Measurements from ENCODE around the gene TPTE2.
A peak's percentile ranks its signal among the peaks of the same experiment; 100 is the strongest.
"Not testable (repeated sequence)": the region's sequence is repeated elsewhere in the genome, so short reads cannot be mapped to it uniquely, and the experiment has no call there.

Gene TPTE2

DNA sequence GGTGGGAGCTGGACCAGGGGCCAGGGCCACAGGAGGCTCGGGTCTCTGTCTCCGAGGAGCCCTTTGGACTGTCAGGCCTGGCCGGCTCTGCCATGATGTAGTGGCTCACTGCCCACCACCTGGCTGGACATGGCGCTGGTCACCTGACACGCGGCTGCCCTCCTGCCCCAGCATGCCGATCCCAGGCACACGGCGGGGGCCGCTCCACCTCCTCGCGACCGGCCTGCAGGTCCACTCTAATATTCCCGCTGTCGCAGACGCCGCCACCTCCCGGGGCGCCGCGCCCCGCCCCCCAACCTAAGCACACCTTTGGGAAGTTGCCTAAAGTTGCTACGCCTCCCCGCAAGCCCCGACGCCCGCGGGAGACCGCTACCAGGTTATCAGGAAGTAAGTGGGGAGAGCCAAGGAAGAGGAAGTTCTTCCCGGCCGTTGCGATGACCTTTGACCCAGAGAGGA, at the start of gene TPTE2:
Gene TPTE2, minus strand, starts transcription at position 406 of the 456 bp plus-strand sequence. CDS start 58,298 bp downstream, outside the sequence.
- not testable (repeated sequence) for H3K36me3 ChIP-seq (ENCODE audit: control insufficient read depth, insufficient read depth, low read length, severe bottlenecking); H3K4me1 ChIP-seq (ENCODE audit: control insufficient read depth, insufficient read depth, low read length); H3K9me3 ChIP-seq (ENCODE audit: control insufficient read depth, low read length); H3K9ac ChIP-seq (ENCODE audit: low read length); H3K27me3 ChIP-seq (replicated peaks; ENCODE audit: control insufficient read depth, insufficient read depth, low read length); H3K4me3 ChIP-seq (ENCODE audit: low read length); DNase-seq (ENCODE audit: low read depth)

DNA sequence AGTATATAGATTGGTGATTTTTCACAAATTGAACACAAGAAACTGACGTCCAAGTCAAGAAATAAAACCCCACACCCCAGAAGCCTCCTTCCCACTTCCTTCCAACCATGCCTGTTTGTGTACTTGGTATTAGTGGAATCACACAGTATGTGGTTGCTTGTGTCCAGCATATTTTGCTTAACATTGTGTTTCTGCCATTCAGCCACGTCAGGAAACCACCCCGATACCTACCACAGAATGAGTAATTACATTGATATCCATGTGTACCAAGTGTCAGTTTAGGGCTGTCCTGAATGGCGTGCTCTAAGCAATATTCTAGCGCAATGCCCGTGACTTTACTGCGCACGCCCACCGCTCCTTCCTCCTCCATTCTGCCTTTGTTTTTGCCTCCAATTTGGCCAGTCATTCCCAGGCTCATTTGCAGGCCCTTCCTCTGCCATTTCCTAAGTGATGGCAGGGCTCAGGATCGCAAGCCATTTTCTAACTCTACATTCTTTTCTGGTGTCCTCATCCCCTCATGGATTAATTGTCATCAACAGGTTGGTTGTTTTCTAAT, 46.3 kb upstream of the TPTE2 start:
- DNase-seq (ENCODE audit: low read depth), result no peak

DNA sequence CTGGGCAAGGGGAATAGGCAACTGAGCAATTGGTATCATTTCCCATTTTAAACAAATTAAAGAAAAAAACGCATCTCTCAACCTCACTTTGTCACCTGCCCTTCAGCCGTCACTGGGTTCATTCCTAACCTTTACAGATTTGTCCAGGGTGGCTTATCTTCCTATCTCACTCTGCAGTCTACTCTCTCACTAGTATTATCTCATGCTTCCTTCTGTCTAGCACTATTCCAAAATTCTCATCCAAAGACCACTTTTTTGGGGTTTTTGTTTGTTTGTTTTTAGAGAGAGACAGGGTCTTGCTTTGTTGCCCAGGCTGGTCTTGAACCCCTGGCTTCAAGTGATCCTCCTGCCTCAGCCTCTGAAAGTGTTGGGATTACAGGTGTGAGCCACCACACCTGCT, 45.4 kb upstream of the TPTE2 start:
- no peak for DNase-seq (ENCODE audit: low read depth)
- no peak overlapping the region for H3K4me3 ChIP-seq (ENCODE audit: low read length)
- H3K4me1 ChIP-seq (ENCODE audit: control insufficient read depth, insufficient read depth, low read length), result peaks cover 2% of the 10 kb centered on the region

More for the DNA sequence above, 46.3 kb upstream of the TPTE2 start:
- Histone ChIP-seq H3K36me3 (ENCODE audit: control insufficient read depth, insufficient read depth, low read length, severe bottlenecking) (no peaks in the 10 kb centered on the region), H3K4me3 (ENCODE audit: low read length) (no peak overlapping the region), H3K9ac (ENCODE audit: low read length) (no peak overlapping the region), H3K4me1 (ENCODE audit: control insufficient read depth, insufficient read depth, low read length) (peaks cover under 1% of the 10 kb centered on the region), H3K27me3 (replicated peaks; ENCODE audit: control insufficient read depth, insufficient read depth, low read length) (no peaks in the 10 kb centered on the region), H3K9me3 (ENCODE audit: control insufficient read depth, low read length) (no peaks in the 10 kb centered on the region)

DNA sequence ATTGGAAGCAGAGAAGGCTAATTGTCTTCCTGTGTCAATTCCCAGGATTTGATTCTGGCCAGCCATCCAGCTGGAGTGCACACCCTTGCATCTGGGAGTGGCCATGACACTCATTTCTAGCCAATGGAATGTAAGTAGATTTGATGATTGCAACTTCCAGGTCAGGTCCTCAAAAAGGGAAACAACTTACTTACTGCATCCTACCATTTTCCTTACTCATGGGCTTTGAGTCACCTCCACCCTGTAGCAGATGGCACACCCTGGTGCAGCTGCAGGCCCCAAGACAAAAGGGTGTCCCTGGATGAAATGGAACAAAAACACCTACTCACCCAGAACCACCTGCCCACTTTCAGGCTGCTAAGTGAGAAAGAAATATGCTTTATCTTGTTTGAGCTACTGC, 44.8 kb upstream of the TPTE2 start:
- no peaks in the 10 kb centered on the region for H3K9me3 ChIP-seq (ENCODE audit: control insufficient read depth, low read length)
- peaks cover 2% of the 10 kb centered on the region for H3K4me1 ChIP-seq (ENCODE audit: control insufficient read depth, insufficient read depth, low read length)
- H3K9ac ChIP-seq (ENCODE audit: low read length), result no peak overlapping the region
- H3K27me3 ChIP-seq (replicated peaks; ENCODE audit: control insufficient read depth, insufficient read depth, low read length), result no peaks in the 10 kb centered on the region
- DNase-seq (ENCODE audit: low read depth), result no peak
- no peak overlapping the region for H3K4me3 ChIP-seq (ENCODE audit: low read length)
- H3K36me3 ChIP-seq (ENCODE audit: control insufficient read depth, insufficient read depth, low read length, severe bottlenecking), result no peaks in the 10 kb centered on the region

More for the DNA sequence above, 45.4 kb upstream of the TPTE2 start:
- Histone ChIP-seq H3K27me3 (replicated peaks; ENCODE audit: control insufficient read depth, insufficient read depth, low read length) (no peaks in the 10 kb centered on the region), H3K36me3 (ENCODE audit: control insufficient read depth, insufficient read depth, low read length, severe bottlenecking) (no peaks in the 10 kb centered on the region), H3K9me3 (ENCODE audit: control insufficient read depth, low read length) (no peaks in the 10 kb centered on the region), H3K9ac (ENCODE audit: low read length) (no peak overlapping the region)

DNA sequence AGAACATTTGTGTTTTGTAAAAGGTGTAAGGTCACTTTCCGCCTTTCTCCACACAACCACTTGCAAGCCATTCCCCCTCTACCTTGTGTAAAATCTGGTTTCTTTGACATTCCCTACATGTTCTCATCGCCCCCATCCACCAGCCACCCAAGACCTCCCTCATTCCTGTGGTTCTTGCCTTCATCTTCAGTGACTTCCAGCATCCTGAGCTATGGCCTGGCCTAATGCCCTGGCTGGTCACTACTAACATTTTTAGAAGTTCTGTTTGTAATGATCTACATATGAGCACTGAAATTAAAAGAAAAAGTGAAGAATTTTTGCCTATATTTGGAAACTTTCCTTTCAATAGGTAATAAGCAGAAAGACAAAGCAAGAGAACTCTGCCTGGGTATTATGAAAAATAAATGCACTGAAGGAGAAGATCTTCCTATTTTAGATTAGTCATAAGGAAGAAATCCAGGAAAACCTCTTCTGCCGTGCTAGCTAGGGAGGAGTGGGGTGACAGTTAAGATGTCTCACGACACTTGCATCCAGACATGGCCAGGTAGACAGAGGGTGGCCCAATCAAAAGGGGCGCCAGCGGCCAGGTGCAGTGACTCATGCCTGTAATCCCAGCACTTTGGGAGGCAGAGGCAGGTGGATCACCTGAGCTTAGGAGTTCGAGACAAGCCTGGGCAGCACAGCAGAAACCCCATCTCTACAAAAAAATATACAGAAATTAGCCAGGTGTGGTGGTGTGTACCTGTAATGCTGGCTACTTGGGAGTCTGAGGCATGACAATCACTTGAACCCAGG, 44.0 kb upstream of the TPTE2 start:
- Histone ChIP-seq H3K36me3 (ENCODE audit: control insufficient read depth, insufficient read depth, low read length, severe bottlenecking) (no peaks in the 10 kb centered on the region), H3K4me1 (ENCODE audit: control insufficient read depth, insufficient read depth, low read length) (peaks cover 2% of the 10 kb centered on the region), H3K27me3 (replicated peaks; ENCODE audit: control insufficient read depth, insufficient read depth, low read length) (no peaks in the 10 kb centered on the region), H3K9ac (ENCODE audit: low read length) (no peak overlapping the region), H3K4me3 (ENCODE audit: low read length) (no peak overlapping the region), H3K9me3 (ENCODE audit: control insufficient read depth, low read length) (no peaks in the 10 kb centered on the region)
- DNase-seq (ENCODE audit: low read depth), result no peak

DNA sequence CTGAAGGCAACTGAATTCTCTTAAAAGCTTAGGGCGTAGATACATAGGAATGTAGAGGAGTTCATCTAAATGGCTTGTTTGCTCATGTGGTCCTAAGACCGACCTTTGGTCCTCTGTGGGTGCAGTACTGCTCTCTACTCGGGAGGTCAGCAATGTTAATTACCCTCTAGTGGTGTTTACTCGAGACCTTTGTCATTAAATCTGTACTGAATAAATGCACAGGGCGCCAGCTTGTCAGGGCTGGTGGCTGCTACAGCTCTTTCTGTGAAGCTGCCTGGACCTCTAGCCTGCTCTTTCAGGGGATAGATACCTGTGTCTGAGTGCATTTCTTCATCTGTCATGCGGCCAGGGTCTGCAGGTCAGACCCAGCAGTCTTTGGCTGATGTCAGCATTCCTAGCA, 43.0 kb upstream of the TPTE2 start:
- Histone ChIP-seq H3K4me1 (ENCODE audit: control insufficient read depth, insufficient read depth, low read length) (peaks cover 2% of the 10 kb centered on the region), H3K4me3 (ENCODE audit: low read length) (no peak overlapping the region), H3K9me3 (ENCODE audit: control insufficient read depth, low read length) (no peaks in the 10 kb centered on the region), H3K36me3 (ENCODE audit: control insufficient read depth, insufficient read depth, low read length, severe bottlenecking) (no peaks in the 10 kb centered on the region), H3K9ac (ENCODE audit: low read length) (no peak overlapping the region), H3K27me3 (replicated peaks; ENCODE audit: control insufficient read depth, insufficient read depth, low read length) (no peaks in the 10 kb centered on the region)
- DNase-seq (ENCODE audit: low read depth), result no peak

DNA sequence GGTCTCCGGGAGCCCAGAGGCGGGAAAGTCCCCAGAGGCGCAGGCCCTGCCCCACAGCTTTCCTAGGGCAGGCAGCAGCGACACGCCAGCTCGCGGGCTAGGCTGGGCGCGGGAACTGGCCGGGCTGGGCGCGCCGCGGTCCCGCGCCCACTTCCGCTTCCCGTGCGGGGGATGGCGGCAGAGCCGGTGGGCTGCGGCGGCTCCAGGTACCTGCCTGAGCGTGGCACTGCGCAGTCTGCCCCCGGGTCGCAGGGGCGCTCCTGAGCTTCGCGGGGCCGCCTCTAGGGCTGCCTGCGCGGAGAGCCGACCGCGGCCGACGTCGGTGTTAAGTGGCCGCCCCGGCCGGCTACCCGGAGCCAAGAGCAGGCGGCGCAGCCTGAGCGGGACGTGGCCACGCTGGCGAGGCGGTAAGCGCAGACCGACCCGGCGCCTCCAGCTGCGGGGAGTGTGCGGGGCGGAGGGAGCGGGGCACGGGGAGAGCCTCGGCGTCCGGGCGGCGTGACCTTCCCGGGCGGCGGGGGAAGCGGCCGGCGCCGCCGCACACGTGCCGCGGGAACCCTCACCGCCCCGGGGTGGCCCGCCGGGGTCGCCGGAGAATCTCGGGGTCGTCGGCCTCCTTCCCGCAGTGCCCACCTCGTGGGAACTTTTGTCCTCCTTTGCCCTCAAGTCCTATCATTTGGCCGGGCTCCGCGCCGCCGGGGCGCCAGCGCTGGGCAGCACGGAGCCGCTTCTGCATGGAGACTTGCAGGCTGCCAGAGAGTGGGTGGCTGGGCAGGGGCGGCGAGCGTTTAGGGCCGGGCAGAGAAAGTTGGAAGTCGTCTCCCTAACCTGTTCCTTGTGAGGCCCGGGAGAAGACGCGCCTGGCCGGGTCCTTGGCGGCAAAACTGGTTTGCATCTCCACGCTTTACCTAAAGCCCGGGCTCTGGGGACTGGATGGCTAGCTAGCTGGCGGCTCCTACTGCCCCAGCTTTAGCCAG, 40.7 kb upstream of the TPTE2 start:
- Histone ChIP-seq H3K4me3 (ENCODE audit: low read length) (peak overlapping the region; percentile 81), H3K36me3 (ENCODE audit: control insufficient read depth, insufficient read depth, low read length, severe bottlenecking) (no peaks in the 10 kb centered on the region), H3K9ac (ENCODE audit: low read length) (peak overlapping the region; percentile 67), H3K4me1 (ENCODE audit: control insufficient read depth, insufficient read depth, low read length) (peaks cover 2% of the 10 kb centered on the region), H3K9me3 (ENCODE audit: control insufficient read depth, low read length) (no peaks in the 10 kb centered on the region), H3K27me3 (replicated peaks; ENCODE audit: control insufficient read depth, insufficient read depth, low read length) (no peaks in the 10 kb centered on the region)
- peak; percentile 55 for DNase-seq (ENCODE audit: low read depth)

DNA sequence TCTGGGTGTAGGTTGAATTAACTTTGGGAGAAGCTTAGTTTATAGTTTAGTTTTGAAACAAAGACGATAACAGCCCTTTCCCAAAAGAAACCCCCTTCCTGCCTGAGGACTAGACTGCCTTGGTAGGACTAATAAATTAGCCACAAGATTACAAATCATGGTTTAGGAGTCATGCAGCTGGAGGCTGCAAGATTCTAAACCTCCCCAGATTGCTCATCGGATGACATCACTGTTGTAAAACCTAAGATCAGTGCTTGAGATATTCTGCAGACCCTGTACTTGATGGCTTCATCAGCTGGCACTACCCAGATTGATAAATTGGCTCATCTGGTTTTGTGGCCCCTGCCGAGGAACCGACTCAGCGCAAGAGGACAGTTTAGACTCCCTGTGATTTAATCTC, 36.2 kb upstream of the TPTE2 start:
- no peak overlapping the region for H3K9ac ChIP-seq (ENCODE audit: low read length)
- no peaks in the 10 kb centered on the region for H3K9me3 ChIP-seq (ENCODE audit: control insufficient read depth, low read length)
- no peaks in the 10 kb centered on the region for H3K36me3 ChIP-seq (ENCODE audit: control insufficient read depth, insufficient read depth, low read length, severe bottlenecking)
- peaks cover under 1% of the 10 kb centered on the region for H3K4me1 ChIP-seq (ENCODE audit: control insufficient read depth, insufficient read depth, low read length)
- no peaks in the 10 kb centered on the region for H3K27me3 ChIP-seq (replicated peaks; ENCODE audit: control insufficient read depth, insufficient read depth, low read length)
- peak; percentile 6 for DNase-seq (ENCODE audit: low read depth)
- no peak overlapping the region for H3K4me3 ChIP-seq (ENCODE audit: low read length)

DNA sequence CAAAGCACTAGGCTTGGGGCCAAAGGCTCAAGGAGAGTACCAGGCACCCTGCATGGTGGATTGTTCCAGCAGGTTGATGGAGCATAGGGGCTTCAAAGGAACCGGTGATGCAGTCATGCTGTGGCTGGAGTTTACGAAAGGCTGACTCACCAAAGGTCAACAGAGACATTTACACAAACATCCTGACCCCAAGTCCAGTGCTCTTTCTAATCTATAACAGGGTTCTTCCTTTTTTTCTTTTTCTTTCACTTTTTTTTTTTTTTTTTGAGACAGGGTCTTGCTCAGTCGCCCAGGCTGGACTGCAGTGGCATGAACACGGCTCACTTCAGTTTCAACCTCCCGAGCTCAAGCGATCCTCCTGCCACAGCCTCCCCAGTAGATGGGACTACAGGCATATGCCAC, 35.6 kb upstream of the TPTE2 start:
- Histone ChIP-seq H3K27me3 (replicated peaks; ENCODE audit: control insufficient read depth, insufficient read depth, low read length) (peaks cover under 1% of the 10 kb centered on the region), H3K4me1 (ENCODE audit: control insufficient read depth, insufficient read depth, low read length) (no peaks in the 10 kb centered on the region), H3K9ac (ENCODE audit: low read length) (no peak overlapping the region), H3K9me3 (ENCODE audit: control insufficient read depth, low read length) (no peaks in the 10 kb centered on the region), H3K4me3 (ENCODE audit: low read length) (no peak overlapping the region), H3K36me3 (ENCODE audit: control insufficient read depth, insufficient read depth, low read length, severe bottlenecking) (no peaks in the 10 kb centered on the region)
- DNase-seq (ENCODE audit: low read depth), result no peak

DNA sequence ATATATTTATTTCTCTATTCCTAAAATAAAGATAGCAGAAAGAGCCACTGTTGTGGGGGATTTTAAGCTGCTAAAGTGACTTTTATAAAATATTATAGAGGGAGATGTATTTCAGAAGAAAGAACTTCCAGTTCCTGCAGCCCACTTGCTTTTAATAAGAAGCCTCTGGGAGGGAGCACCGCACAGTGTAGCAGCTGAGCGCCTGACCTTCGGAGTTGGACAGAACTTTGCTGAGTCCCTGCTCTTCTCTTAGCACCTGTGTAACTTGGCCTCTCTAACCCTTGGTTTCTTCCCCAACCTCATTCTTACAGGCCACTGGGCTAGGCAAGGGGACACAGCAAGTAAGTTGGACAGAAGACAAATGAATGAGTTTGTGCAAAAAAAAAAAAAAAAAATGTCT, 34.8 kb upstream of the TPTE2 start:
- no peaks in the 10 kb centered on the region for H3K36me3 ChIP-seq (ENCODE audit: control insufficient read depth, insufficient read depth, low read length, severe bottlenecking)
- no peak overlapping the region for H3K4me3 ChIP-seq (ENCODE audit: low read length)
- no peak for DNase-seq (ENCODE audit: low read depth)
- no peaks in the 10 kb centered on the region for H3K4me1 ChIP-seq (ENCODE audit: control insufficient read depth, insufficient read depth, low read length)
- H3K9ac ChIP-seq (ENCODE audit: low read length), result no peak overlapping the region
- H3K9me3 ChIP-seq (ENCODE audit: control insufficient read depth, low read length), result no peaks in the 10 kb centered on the region
- peaks cover 3% of the 10 kb centered on the region for H3K27me3 ChIP-seq (replicated peaks; ENCODE audit: control insufficient read depth, insufficient read depth, low read length)

DNA sequence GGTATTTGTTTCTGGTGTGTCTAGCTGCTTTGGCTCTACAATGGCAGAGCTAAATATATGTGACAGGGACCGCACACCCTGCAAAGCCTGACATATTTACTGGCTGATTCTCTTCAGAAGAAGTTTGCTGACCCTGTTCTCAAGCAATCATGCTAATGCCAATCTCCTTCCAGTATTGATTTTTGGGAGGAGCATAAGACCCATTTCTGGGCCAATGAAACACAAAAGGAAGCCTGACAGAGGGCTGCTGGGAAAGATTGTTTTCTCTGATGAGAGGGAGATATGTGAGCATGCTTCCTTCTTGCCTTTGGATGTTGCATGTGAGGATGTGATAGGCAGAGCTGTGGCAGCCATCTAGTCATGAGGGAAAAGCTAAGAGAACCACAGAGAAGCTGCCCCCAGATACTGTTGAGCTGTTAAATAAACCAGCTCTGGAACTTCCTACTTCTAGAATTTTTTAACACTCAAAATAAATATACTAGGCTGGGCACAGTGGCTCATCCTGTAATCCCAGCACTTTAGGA, 31.4 kb upstream of the TPTE2 start:
- no peaks in the 10 kb centered on the region for H3K4me1 ChIP-seq (ENCODE audit: control insufficient read depth, insufficient read depth, low read length)
- no peaks in the 10 kb centered on the region for H3K9me3 ChIP-seq (ENCODE audit: control insufficient read depth, low read length)
- no peaks in the 10 kb centered on the region for H3K36me3 ChIP-seq (ENCODE audit: control insufficient read depth, insufficient read depth, low read length, severe bottlenecking)
- DNase-seq (ENCODE audit: low read depth), result no peak
- H3K9ac ChIP-seq (ENCODE audit: low read length), result no peak overlapping the region
- no peak overlapping the region for H3K4me3 ChIP-seq (ENCODE audit: low read length)
- H3K27me3 ChIP-seq (replicated peaks; ENCODE audit: control insufficient read depth, insufficient read depth, low read length), result peaks cover 7% of the 10 kb centered on the region
